ENCODE data around the gene CEMIP2. TPM values are rescaled to one million over a fixed set of nuclear protein-coding genes. Genes with fewer than 3 reads are reported as not detected.

CEMIP2 gene
- total RNA-seq, 1 donor from 2014 or later, result 70.0 TPM

DNA sequence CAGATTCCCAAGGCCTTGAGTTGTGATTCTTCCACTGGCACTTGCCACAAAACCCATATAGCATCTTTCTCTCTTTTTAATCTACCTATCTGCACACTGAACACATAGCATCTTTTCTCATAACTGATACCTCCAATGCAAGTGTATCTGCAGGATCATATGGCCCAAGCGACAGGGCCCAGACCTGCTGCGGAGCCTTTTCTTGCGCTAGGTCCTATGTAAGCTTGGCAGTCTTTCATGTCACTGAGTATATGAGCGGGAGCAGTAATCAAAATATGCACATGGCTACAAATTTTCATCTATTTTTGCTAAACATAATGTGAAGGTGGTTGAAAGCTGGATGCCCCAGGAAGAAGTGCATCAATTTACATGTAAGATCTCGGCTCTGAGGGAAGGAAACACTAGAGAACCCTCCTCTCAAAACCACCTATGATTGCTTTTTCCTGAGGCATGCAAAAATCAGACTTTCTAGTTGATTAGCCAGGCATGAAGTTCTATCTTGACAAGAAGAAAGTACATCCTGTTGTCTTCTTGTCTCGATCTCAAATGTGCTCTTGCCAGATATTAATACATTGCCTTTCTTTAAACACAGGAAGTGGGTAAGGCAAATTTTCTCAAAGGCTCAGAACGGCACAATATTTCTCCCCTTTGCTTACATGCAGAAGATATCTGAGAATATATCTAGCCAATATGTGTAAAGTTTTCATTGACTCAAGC, 26.9 kb upstream of the CEMIP2 start:
- intact Hi-C loops (cut with micrococcal nuclease), result loop anchor here (1.0 kb wide), 2 partner anchors 12 to 26 kb away; no protein-coding TSS in a partner anchor
- H3K9me3 Mint-ChIP-seq, result no peaks in the 10 kb centered on the region
- H3K27ac Mint-ChIP-seq, result peak overlapping the region; percentile 88
- peaks cover 32% of the 10 kb centered on the region for H3K4me1 Mint-ChIP-seq (ENCODE audit: low read depth)
- no peak for DNase-seq (ENCODE audit: low spot score)
- no peaks in the 10 kb centered on the region for H3K27me3 Mint-ChIP-seq (ENCODE audit: insufficient read depth)
- H3K4me3 Mint-ChIP-seq, result peak overlapping the region; percentile 57
- no peaks in the 10 kb centered on the region for H3K36me3 Mint-ChIP-seq (ENCODE audit: low read depth)

DNA sequence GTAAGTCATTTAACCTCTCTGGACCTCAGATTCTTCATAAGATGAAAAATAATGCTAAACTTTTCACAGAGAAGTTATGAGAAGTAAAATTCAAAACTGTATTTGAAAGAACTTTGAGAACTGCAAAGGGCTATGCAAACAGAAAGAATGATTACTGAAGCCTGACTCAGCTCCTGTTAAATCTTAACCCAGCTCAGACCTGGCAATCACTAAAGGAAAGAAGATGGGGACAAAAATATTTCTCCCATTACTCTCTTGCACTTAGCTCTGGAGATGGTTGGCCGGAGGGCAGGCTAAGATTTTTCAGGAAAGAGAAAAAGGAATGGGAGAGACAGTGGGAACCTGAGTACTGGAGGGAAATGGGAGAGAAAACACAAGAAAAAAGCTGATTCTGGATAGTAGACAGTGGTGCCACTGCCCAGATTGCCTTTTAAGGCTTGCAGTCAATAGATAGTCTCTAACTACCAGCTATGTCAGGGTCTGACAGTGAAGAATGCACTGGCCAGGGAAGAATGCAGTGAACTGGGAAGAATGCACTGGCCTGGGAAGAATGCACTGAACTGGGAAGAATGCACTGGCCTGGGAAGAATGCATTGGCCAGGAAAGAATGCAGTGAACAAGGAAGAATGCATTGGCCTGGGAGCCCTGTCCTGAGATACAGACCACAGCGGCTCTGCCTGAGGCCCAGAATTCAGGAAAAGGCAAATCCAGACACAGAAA, 25.2 kb upstream of the CEMIP2 start:
- H3K4me1 Mint-ChIP-seq (ENCODE audit: low read depth), result peaks cover 32% of the 10 kb centered on the region
- no peak for DNase-seq (ENCODE audit: low spot score)
- no peaks in the 10 kb centered on the region for H3K27me3 Mint-ChIP-seq (ENCODE audit: insufficient read depth)
- intact Hi-C loops (cut with micrococcal nuclease), result no loop called here
- H3K27ac Mint-ChIP-seq, result no peak overlapping the region
- H3K36me3 Mint-ChIP-seq (ENCODE audit: low read depth), result no peaks in the 10 kb centered on the region
- no peak overlapping the region for H3K4me3 Mint-ChIP-seq
- no peaks in the 10 kb centered on the region for H3K9me3 Mint-ChIP-seq

- DNase-seq (ENCODE audit: low spot score), result no peak
- Mint-ChIP-seq H3K27ac (no peak overlapping the region), H3K27me3 (ENCODE audit: insufficient read depth) (no peaks in the 10 kb centered on the region), H3K4me1 (ENCODE audit: low read depth) (peaks cover 27% of the 10 kb centered on the region), H3K9me3 (no peaks in the 10 kb centered on the region), H3K36me3 (ENCODE audit: low read depth) (no peaks in the 10 kb centered on the region), H3K4me3 (no peak overlapping the region)
- intact Hi-C loops (cut with micrococcal nuclease), result no loop called here
These were observed 23.6 kb upstream of the CEMIP2 start for GRCh38 chr9:71791875-71792274.

DNA sequence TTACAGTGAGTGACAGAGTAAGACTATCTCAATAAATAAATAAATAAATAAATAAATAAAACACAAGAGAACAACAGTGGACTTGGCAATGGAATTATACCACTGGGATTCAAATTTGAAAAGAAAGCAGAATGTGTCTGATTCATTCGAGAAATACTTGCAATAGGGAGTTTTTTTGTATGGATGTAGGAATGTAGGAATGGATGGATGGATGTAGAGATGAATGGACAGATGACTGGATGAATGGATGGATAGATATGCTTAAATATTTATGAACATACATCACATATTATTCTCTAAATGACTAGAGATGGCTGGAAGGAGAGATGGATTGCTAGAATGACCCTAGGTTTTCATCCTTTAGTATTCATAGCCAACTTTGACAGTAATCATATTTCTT, 22.0 kb upstream of the CEMIP2 start:
- Mint-ChIP-seq H3K27me3 (ENCODE audit: insufficient read depth) (no peaks in the 10 kb centered on the region), H3K27ac (no peak overlapping the region), H3K36me3 (ENCODE audit: low read depth) (no peaks in the 10 kb centered on the region), H3K9me3 (no peaks in the 10 kb centered on the region), H3K4me1 (ENCODE audit: low read depth) (peaks cover 22% of the 10 kb centered on the region), H3K4me3 (no peak overlapping the region)
- intact Hi-C loops (cut with micrococcal nuclease), result no loop called here
- DNase-seq (ENCODE audit: low spot score), result no peak

- peaks cover 2% of the 10 kb centered on the region for H3K27me3 Mint-ChIP-seq (ENCODE audit: insufficient read depth)
- DNase-seq (ENCODE audit: low spot score), result peak; percentile 80
- peaks cover 42% of the 10 kb centered on the region for H3K4me1 Mint-ChIP-seq (ENCODE audit: low read depth)
- peak overlapping the region; percentile 63 for H3K4me3 Mint-ChIP-seq
- peaks cover 7% of the 10 kb centered on the region for H3K36me3 Mint-ChIP-seq (ENCODE audit: low read depth)
- H3K9me3 Mint-ChIP-seq, result peaks cover 3% of the 10 kb centered on the region
- intact Hi-C loops (cut with micrococcal nuclease), result loop anchor here (1.0 to 5.0 kb wide), 9 partner anchors 12 to 1371 kb away; partner anchors contain the start of genes ABHD17B, C9orf85 and KLF9
- H3K27ac Mint-ChIP-seq, result peak overlapping the region; percentile 93
These were observed 14.8 kb upstream of the CEMIP2 start for GRCh38 chr9:71783120-71783523.

GRCh38 chr9:71781391-71781790, 13.1 kb upstream of the CEMIP2 start:
- Mint-ChIP-seq H3K9me3 (peaks cover 3% of the 10 kb centered on the region), H3K27ac (peak overlapping the region; percentile 64), H3K4me3 (peak overlapping the region; percentile 22), H3K36me3 (ENCODE audit: low read depth) (peaks cover 7% of the 10 kb centered on the region), H3K4me1 (ENCODE audit: low read depth) (peaks cover 42% of the 10 kb centered on the region), H3K27me3 (ENCODE audit: insufficient read depth) (peaks cover 2% of the 10 kb centered on the region)
- intact Hi-C loops (cut with micrococcal nuclease), result loop anchor here (2.0 to 5.0 kb wide), 3 partner anchors 581 to 1369 kb away; partner anchors contain the start of gene KLF9
- no peak for DNase-seq (ENCODE audit: low spot score)

DNA sequence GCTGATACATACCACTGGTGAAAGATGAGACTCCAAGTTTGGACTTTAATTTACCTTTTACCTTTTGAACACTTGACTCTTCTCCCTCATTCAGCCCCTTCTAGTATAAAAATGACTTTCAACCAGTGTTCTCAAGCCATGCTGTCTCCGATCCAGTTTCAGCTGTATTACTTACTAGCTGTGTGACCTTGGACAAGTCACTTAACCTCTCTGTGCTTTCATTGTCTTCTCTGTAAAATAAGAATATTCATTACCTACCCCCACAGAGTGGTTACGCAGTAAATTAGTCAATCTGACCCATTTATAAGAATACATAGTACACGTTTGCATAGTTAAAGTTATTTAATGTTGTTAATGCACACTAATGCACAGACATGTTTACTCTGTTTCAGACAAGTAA, 12.6 kb upstream of the CEMIP2 start:
- Mint-ChIP-seq H3K4me1 (ENCODE audit: low read depth) (peaks cover 42% of the 10 kb centered on the region), H3K9me3 (peaks cover 3% of the 10 kb centered on the region), H3K36me3 (ENCODE audit: low read depth) (peaks cover 7% of the 10 kb centered on the region), H3K27me3 (ENCODE audit: insufficient read depth) (peaks cover 2% of the 10 kb centered on the region), H3K4me3 (peak overlapping the region; percentile 22), H3K27ac (peak overlapping the region; percentile 64)
- intact Hi-C loops (cut with micrococcal nuclease), result loop anchor here (2.0 to 5.0 kb wide), 3 partner anchors 581 to 1369 kb away; partner anchors contain the start of gene KLF9
- DNase-seq (ENCODE audit: low spot score), result no peak

GRCh38 chr9:71778085-71778484, 9.8 kb upstream of the CEMIP2 start:
- Mint-ChIP-seq H3K36me3 (ENCODE audit: low read depth) (peaks cover 2% of the 10 kb centered on the region), H3K27me3 (ENCODE audit: insufficient read depth) (peaks cover 3% of the 10 kb centered on the region), H3K27ac (no peak overlapping the region), H3K9me3 (no peaks in the 10 kb centered on the region), H3K4me3 (no peak overlapping the region), H3K4me1 (ENCODE audit: low read depth) (peaks cover 33% of the 10 kb centered on the region)
- intact Hi-C loops (cut with micrococcal nuclease), result no loop called here
- DNase-seq (ENCODE audit: low spot score), result no peak

- DNase-seq (ENCODE audit: low spot score), result no peak
- Mint-ChIP-seq H3K27ac (no peak overlapping the region), H3K36me3 (ENCODE audit: low read depth) (peaks cover 2% of the 10 kb centered on the region), H3K9me3 (no peaks in the 10 kb centered on the region), H3K27me3 (ENCODE audit: insufficient read depth) (peaks cover 3% of the 10 kb centered on the region), H3K4me3 (no peak overlapping the region), H3K4me1 (ENCODE audit: low read depth) (peaks cover 8% of the 10 kb centered on the region)
- intact Hi-C loops (cut with micrococcal nuclease), result no loop called here
These were observed 6.6 kb upstream of the CEMIP2 start for GRCh38 chr9:71774920-71775319.

GRCh38 chr9:71772726-71773125, 4.4 kb upstream of the CEMIP2 start:
- Mint-ChIP-seq H3K27me3 (ENCODE audit: insufficient read depth) (peaks cover 1% of the 10 kb centered on the region), H3K4me1 (ENCODE audit: low read depth) (peaks cover 16% of the 10 kb centered on the region), H3K4me3 (no peak overlapping the region), H3K27ac (no peak overlapping the region), H3K9me3 (no peaks in the 10 kb centered on the region), H3K36me3 (ENCODE audit: low read depth) (peaks cover 2% of the 10 kb centered on the region)
- DNase-seq (ENCODE audit: low spot score), result no peak
- intact Hi-C loops (cut with micrococcal nuclease), result no loop called here

- Mint-ChIP-seq H3K27ac (no peak overlapping the region), H3K4me3 (peak overlapping the region; percentile 87), H3K9me3 (no peaks in the 10 kb centered on the region), H3K36me3 (ENCODE audit: low read depth) (peaks cover 11% of the 10 kb centered on the region), H3K4me1 (ENCODE audit: low read depth) (peaks cover 36% of the 10 kb centered on the region), H3K27me3 (ENCODE audit: insufficient read depth) (peaks cover 1% of the 10 kb centered on the region)
- intact Hi-C loops (cut with micrococcal nuclease), result no loop called here
- no peak for DNase-seq (ENCODE audit: low spot score)
These were observed 1.9 kb upstream of the CEMIP2 start for GRCh38 chr9:71770170-71770569.

GRCh38 chr9:71769175-71770161, 1.2 kb upstream of the CEMIP2 start:
- peak; percentile 63 for DNase-seq (ENCODE audit: low spot score)
- H3K27ac Mint-ChIP-seq, result peak overlapping the region; percentile 91
- peak overlapping the region; percentile 87 for H3K4me3 Mint-ChIP-seq
- peaks cover 39% of the 10 kb centered on the region for H3K4me1 Mint-ChIP-seq (ENCODE audit: low read depth)
- H3K27me3 Mint-ChIP-seq (ENCODE audit: insufficient read depth), result peaks cover 1% of the 10 kb centered on the region
- no peaks in the 10 kb centered on the region for H3K9me3 Mint-ChIP-seq
- H3K36me3 Mint-ChIP-seq (ENCODE audit: low read depth), result peaks cover 11% of the 10 kb centered on the region
- intact Hi-C loops (cut with micrococcal nuclease), result loop anchor here (1.0 to 10.0 kb wide), 12 partner anchors 14 to 1385 kb away; partner anchors contain the start of genes ABHD17B, ANXA1, C9orf85 and KLF9

All from activated T-helper 1 cell treated with anti-CD3 and anti-CD28 coated beads, Interleukin-12 subunit alpha, Interleukin-12 subunit beta, Interleukin-2, Interleukin-4 antibody, amounts not matched to agents 30 ng/mL and 10 ng/mL and 1 ng/mL, durations not matched to agents 14 hours and 24 hours and 36 hours (primary cell).